Measurements from ENCODE around the gene MTUS2.

MTUS2 gene

GRCh38 chr13:29131159-29131558 is 311.0 kb downstream of the MTUS2 start:
- no peaks in the 10 kb centered on the region for H3F3A ChIP-seq (ENCODE audit: low read depth)
- H3K4me3 ChIP-seq (ENCODE audit: low read length, poor library complexity, severe bottlenecking): no peak overlapping the region
- no peaks in the 10 kb centered on the region for H4K20me1 ChIP-seq (ENCODE audit: insufficient read depth, low read length, poor library complexity, severe bottlenecking)
- no peak overlapping the region for H3K4me2 ChIP-seq (ENCODE audit: low read depth, low read length, poor library complexity, severe bottlenecking)
- no peaks in the 10 kb centered on the region for H3K27me3 ChIP-seq (ENCODE audit: insufficient read depth, low read length, poor library complexity, severe bottlenecking)
- no peaks in the 10 kb centered on the region for H3K79me2 ChIP-seq (ENCODE audit: insufficient read depth, low read length)
- no peaks in the 10 kb centered on the region for H3K9me2 ChIP-seq (replicated peaks; ENCODE audit: low read depth, low read length)
- H3K36me3 ChIP-seq (ENCODE audit: insufficient read depth, low read length): no peaks in the 10 kb centered on the region
- H3K9me3 ChIP-seq (ENCODE audit: insufficient read depth, low read depth, low read length): no peaks in the 10 kb centered on the region
- TF ChIP-seq, protein P1, sequence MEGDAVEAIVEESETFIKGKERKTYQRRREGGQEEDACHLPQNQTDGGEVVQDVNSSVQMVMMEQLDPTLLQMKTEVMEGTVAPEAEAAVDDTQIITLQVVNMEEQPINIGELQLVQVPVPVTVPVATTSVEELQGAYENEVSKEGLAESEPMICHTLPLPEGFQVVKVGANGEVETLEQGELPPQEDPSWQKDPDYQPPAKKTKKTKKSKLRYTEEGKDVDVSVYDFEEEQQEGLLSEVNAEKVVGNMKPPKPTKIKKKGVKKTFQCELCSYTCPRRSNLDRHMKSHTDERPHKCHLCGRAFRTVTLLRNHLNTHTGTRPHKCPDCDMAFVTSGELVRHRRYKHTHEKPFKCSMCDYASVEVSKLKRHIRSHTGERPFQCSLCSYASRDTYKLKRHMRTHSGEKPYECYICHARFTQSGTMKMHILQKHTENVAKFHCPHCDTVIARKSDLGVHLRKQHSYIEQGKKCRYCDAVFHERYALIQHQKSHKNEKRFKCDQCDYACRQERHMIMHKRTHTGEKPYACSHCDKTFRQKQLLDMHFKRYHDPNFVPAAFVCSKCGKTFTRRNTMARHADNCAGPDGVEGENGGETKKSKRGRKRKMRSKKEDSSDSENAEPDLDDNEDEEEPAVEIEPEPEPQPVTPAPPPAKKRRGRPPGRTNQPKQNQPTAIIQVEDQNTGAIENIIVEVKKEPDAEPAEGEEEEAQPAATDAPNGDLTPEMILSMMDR (conservative IDR thresholded peaks at IDR 0.05; ENCODE audit: low read length): no peak
- no peak for TF ChIP-seq EZH2phosphoT487 (IDR thresholded peaks at IDR 0.05; ENCODE audit: borderline replicate concordance)
- H2AFZ ChIP-seq (ENCODE audit: low read length): no peak overlapping the region
- H3K9ac ChIP-seq (ENCODE audit: low read depth, low read length, poor library complexity, severe bottlenecking): no peak overlapping the region
- no peaks in the 10 kb centered on the region for H3K4me1 ChIP-seq (ENCODE audit: insufficient read depth, low read length, poor library complexity, severe bottlenecking)

- Histone ChIP-seq H3K9me2 (replicated peaks; ENCODE audit: low read depth, low read length) (no peaks in the 10 kb centered on the region), H3F3A (ENCODE audit: low read depth) (no peaks in the 10 kb centered on the region), H2AFZ (ENCODE audit: low read length) (no peak overlapping the region), H3K4me3 (ENCODE audit: low read length, poor library complexity, severe bottlenecking) (no peak overlapping the region), H3K36me3 (ENCODE audit: insufficient read depth, low read length) (no peaks in the 10 kb centered on the region), H3K9ac (ENCODE audit: low read depth, low read length, poor library complexity, severe bottlenecking) (no peak overlapping the region), H3K4me2 (ENCODE audit: low read depth, low read length, poor library complexity, severe bottlenecking) (no peak overlapping the region), H3K79me2 (ENCODE audit: insufficient read depth, low read length) (no peaks in the 10 kb centered on the region), H3K4me1 (ENCODE audit: insufficient read depth, low read length, poor library complexity, severe bottlenecking) (no peaks in the 10 kb centered on the region), H3K9me3 (ENCODE audit: insufficient read depth, low read depth, low read length) (no peaks in the 10 kb centered on the region), H4K20me1 (ENCODE audit: insufficient read depth, low read length, poor library complexity, severe bottlenecking) (no peaks in the 10 kb centered on the region), H3K27me3 (ENCODE audit: insufficient read depth, low read length, poor library complexity, severe bottlenecking) (no peaks in the 10 kb centered on the region)
- no peak for TF ChIP-seq EZH2phosphoT487 (IDR thresholded peaks at IDR 0.05; ENCODE audit: borderline replicate concordance)
- TF ChIP-seq, protein P1 (conservative IDR thresholded peaks at IDR 0.05; ENCODE audit: low read length): no peak
Measured at GRCh38 chr13:29131881-29132668, 311.9 kb downstream of the MTUS2 start.

- Histone ChIP-seq H3K4me1 (ENCODE audit: insufficient read depth, low read length, poor library complexity, severe bottlenecking) (no peaks in the 10 kb centered on the region), H3K36me3 (ENCODE audit: insufficient read depth, low read length) (no peaks in the 10 kb centered on the region), H3K79me2 (ENCODE audit: insufficient read depth, low read length) (no peaks in the 10 kb centered on the region), H3K27me3 (ENCODE audit: insufficient read depth, low read length, poor library complexity, severe bottlenecking) (no peaks in the 10 kb centered on the region), H2AFZ (ENCODE audit: low read length) (no peak overlapping the region), H4K20me1 (ENCODE audit: insufficient read depth, low read length, poor library complexity, severe bottlenecking) (no peaks in the 10 kb centered on the region), H3K9ac (ENCODE audit: low read depth, low read length, poor library complexity, severe bottlenecking) (no peak overlapping the region), H3F3A (ENCODE audit: low read depth) (no peaks in the 10 kb centered on the region), H3K9me2 (replicated peaks; ENCODE audit: low read depth, low read length) (no peaks in the 10 kb centered on the region), H3K4me2 (ENCODE audit: low read depth, low read length, poor library complexity, severe bottlenecking) (no peak overlapping the region), H3K4me3 (ENCODE audit: low read length, poor library complexity, severe bottlenecking) (no peak overlapping the region), H3K9me3 (ENCODE audit: insufficient read depth, low read depth, low read length) (no peaks in the 10 kb centered on the region)
- no peak for TF ChIP-seq EZH2phosphoT487 (IDR thresholded peaks at IDR 0.05; ENCODE audit: borderline replicate concordance)
- TF ChIP-seq, protein P1 (conservative IDR thresholded peaks at IDR 0.05; ENCODE audit: low read length): no peak
Measured at GRCh38 chr13:29136341-29136740, 316.2 kb downstream of the MTUS2 start.
